Stimulated activated CD8-positive, alpha-beta memory T cell treated with anti-CD3 and anti-CD28 coated beads, Interleukin-12 subunit alpha, Interleukin-12 subunit beta, amount 100 ng/mL, for 24 hours (primary cell): ENCODE data around the gene OR12D1.

ENCODE experiments used
- DNase-seq: peaks from one replicate; pipeline ENCODE4 v3.0.0-alpha.2; 2020; ENCODE audit errors: extremely low read depth

The OR12D1 gene

DNA sequence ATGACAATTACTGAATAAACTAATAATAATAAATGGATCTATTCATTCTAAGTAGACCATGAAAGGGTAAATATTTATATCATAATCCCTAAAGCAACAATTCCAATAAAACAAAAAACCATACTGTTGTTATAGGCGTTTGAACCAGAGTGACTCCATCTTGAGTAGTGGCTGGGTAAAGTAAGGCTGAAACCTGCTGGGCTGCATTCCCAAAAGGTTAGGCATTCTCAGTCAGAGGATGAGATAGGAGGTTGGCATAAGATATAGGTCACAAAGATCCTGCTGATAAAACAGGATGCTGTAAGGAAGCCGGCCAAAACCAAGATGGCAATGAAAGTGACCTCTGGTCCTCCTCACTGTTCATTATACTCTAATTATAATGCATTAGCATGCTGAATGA, 50.6 kb downstream of the OR12D1 start:
- DNase-seq = no peak

DNA sequence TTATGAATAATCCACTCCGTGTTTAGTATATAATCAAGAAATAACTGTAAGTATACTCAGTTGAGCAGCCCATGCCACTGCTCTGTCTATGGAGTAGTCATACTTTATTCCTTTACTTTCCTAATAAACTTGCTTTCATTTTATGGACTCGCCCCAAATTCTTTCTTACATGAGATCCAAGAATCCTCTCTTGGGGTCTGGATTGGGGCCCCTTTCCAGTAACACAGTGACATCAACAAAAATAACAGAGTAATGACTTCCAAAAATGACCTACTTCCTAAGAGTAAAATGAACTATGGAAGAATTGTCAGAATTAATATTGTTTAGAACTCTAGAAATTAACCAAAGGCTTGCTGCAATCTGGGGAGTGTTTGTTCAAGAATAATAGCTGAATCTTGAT, 51.1 kb downstream of the OR12D1 start:
- DNase-seq = no peak

DNA sequence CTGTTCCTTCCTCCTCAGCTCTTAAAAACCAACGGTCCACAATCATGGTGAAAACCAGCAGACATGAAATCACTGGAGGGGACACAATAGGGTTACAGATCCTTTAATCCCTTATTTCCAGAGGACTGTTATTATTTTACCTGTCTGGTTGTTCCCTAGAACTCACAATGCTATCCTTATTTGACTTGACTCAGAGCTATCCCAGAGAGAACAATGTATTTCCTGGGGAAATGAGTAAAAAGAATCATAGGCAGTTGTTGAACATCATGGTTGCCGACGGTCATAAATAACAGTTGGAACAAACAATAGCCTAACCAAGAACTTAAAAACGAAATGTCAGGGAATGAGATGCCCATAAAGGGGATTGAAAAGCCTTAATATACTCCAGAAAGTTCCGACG, 51.5 kb downstream of the OR12D1 start:
- DNase-seq = no peak
